Right ventricle myocardium inferior (tissue), 1 donor: ENCODE results near the gene PCSK5. TPM values are rescaled to one million over a fixed set of nuclear protein-coding genes. Genes with fewer than 3 reads are reported as not detected.

Experiments used
- ATAC-seq: fragments of 200-7000 bp; cut with Tn5 transposase; one replicate; pipeline ENCODE4 v1.9.1; 2020; ENCODE audit warnings: mild to moderate bottlenecking, moderate library complexity
- DNase-seq: peaks from one replicate; pipeline ENCODE4 v3.0.0; 2021; ENCODE audit errors: missing footprints
- intact Hi-C: fragments of 100-400 bp; cut with DNase I; formaldehyde crosslinking; loops from one replicate; pipeline ENCODE4 v1.11.0; 2022
- total RNA-seq: library from RNA; stranded (reverse); fragmentation: NEBNext Ultra II Directional; extraction: Animal tissue kit (Norgen Biotek cat#: 25700); gene quantifications from one replicate; pipeline ENCODE4 v1.2.1, GENCODE V29; 2021
- donor health status: DM: no; HTN: yes; CAD: no; lungs with severe emphysema.

Gene PCSK5
- total RNA-seq, 1 donor from 2014 or later: 4.5 TPM

- no peak for DNase-seq
- intact Hi-C loops: no loop called here
- ATAC-seq: no peak
Observed at GRCh38 chr9:76369583-76369982, 479.1 kb downstream of the PCSK5 start.

- ATAC-seq (no peak), DNase-seq (no peak)
- intact Hi-C loops: no loop called here
Observed at GRCh38 chr9:76370396-76371023, 480.0 kb downstream of the PCSK5 start.

GRCh38 chr9:76371901-76372300, 481.4 kb downstream of the PCSK5 start:
- DNase-seq (no peak), ATAC-seq (no peak)
- intact Hi-C loops: no loop called here

- DNase-seq (no peak), ATAC-seq (no peak)
- intact Hi-C loops: no loop called here
Observed at GRCh38 chr9:76372336-76372735, 481.9 kb downstream of the PCSK5 start.

- intact Hi-C loops: no loop called here
- no peak for DNase-seq
- peak; percentile 79 for ATAC-seq
Observed at GRCh38 chr9:76373173-76373783, 482.8 kb downstream of the PCSK5 start.

GRCh38 chr9:76373784-76374474, 483.5 kb downstream of the PCSK5 start:
- intact Hi-C loops: no loop called here
- DNase-seq (no peak), ATAC-seq (no peak)

GRCh38 chr9:76374783-76375559, 484.5 kb downstream of the PCSK5 start:
- DNase-seq (peak; percentile 79), ATAC-seq (peak; percentile 94)
- intact Hi-C loops: no loop called here

- ATAC-seq (no peak), DNase-seq (no peak)
- intact Hi-C loops: no loop called here
Observed at GRCh38 chr9:76377791-76378190, 487.3 kb downstream of the PCSK5 start.

- intact Hi-C loops: no loop called here
- DNase-seq: no peak
- ATAC-seq: no peak
Observed at GRCh38 chr9:76378367-76379073, 488.0 kb downstream of the PCSK5 start.

- intact Hi-C loops: no loop called here
- no peak for DNase-seq
- no peak for ATAC-seq
Observed at GRCh38 chr9:76379494-76379893, 489.0 kb downstream of the PCSK5 start.

- DNase-seq (no peak), ATAC-seq (no peak)
- intact Hi-C loops: no loop called here
Observed at GRCh38 chr9:76390656-76391055, 500.2 kb downstream of the PCSK5 start.

GRCh38 chr9:76394195-76394959, 503.9 kb downstream of the PCSK5 start, which contains the start of gene RFK:
Gene RFK, minus strand, starts transcription at chr9:76394426. Its CDS starts 255 bp downstream, at chr9:76394171.
- DNase-seq: peak; percentile 94
- peak; percentile 97 for ATAC-seq
- intact Hi-C loops: no loop called here

- intact Hi-C loops: no loop called here
- ATAC-seq (peak; percentile 73), DNase-seq (peak; percentile 67)
Observed at GRCh38 chr9:76394960-76395252, 504.4 kb downstream of the PCSK5 start.

GRCh38 chr9:76395381-76395780, 504.9 kb downstream of the PCSK5 start:
- ATAC-seq (no peak), DNase-seq (peak; percentile 70)
- intact Hi-C loops: no loop called here

GRCh38 chr9:76396144-76396543, 505.7 kb downstream of the PCSK5 start:
- no peak for ATAC-seq
- intact Hi-C loops: no loop called here
- no peak for DNase-seq

GRCh38 chr9:76396597-76396996, 506.1 kb downstream of the PCSK5 start:
- DNase-seq (no peak), ATAC-seq (no peak)
- intact Hi-C loops: no loop called here

- DNase-seq: no peak
- intact Hi-C loops: no loop called here
- ATAC-seq: no peak
Observed at GRCh38 chr9:76399856-76400255, 509.4 kb downstream of the PCSK5 start.

- intact Hi-C loops: no loop called here
Observed at GRCh38 chr9:76400534-76401096, 510.1 kb downstream of the PCSK5 start.

More at GRCh38 chr9:76400534-76401096, 510.1 kb downstream of the PCSK5 start:
- no peak for DNase-seq
- no peak for ATAC-seq
